Endodermal cell (in vitro differentiated cells): Measurements from ENCODE around the gene GLRA3. TPM values are rescaled to one million over a fixed set of nuclear protein-coding genes. Genes with fewer than 3 reads are reported as not detected.

ENCODE experiments used
- DNase-seq: peaks from one replicate; pipeline ENCODE4 v3.0.0-alpha.2; 2017
- H3K27ac ChIP-seq: 2 replicates; pipeline ENCODE4 v1.5.1; 2013; ENCODE audit warnings: mild to moderate bottlenecking, low read depth, low read length, moderate library complexity
- H3K27me3 ChIP-seq: 2 replicates; pipeline ENCODE4 v1.6.1; 2013; ENCODE audit warnings: mild to moderate bottlenecking, low read length, moderate library complexity; ENCODE audit not compliant: insufficient read depth, control insufficient read depth, poor library complexity, severe bottlenecking
- H3K36me3 ChIP-seq: 2 replicates; pipeline ENCODE4 v1.7.0; 2013; ENCODE audit warnings: mild to moderate bottlenecking, low read length, moderate library complexity; ENCODE audit not compliant: control insufficient read depth, insufficient read depth
- H3K4me1 ChIP-seq: one replicate; pipeline ENCODE4 v1.7.0; 2013; ENCODE audit warnings: low read length; ENCODE audit not compliant: control insufficient read depth, insufficient read depth
- H3K4me3 ChIP-seq: 2 replicates; pipeline ENCODE4 v1.5.1; 2013; ENCODE audit warnings: mild to moderate bottlenecking, low read length, moderate library complexity
- H3K9ac ChIP-seq: 2 replicates; pipeline ENCODE4 v1.6.1; 2013; ENCODE audit warnings: mild to moderate bottlenecking, low read length, moderate library complexity; ENCODE audit not compliant: poor library complexity, severe bottlenecking; ENCODE audit errors: extremely low read depth
- H3K9me3 ChIP-seq: 2 replicates; pipeline ENCODE4 v1.6.1; 2013; ENCODE audit warnings: mild to moderate bottlenecking, low read length, moderate library complexity; ENCODE audit not compliant: control insufficient read depth
- H3K27ac Mint-ChIP-seq: 2 replicates; pipeline ENCODE4 v1.8.0; 2020; ENCODE audit warnings: mixed read lengths
- H3K27me3 Mint-ChIP-seq: 2 replicates; pipeline ENCODE4 v1.8.0; 2021; ENCODE audit warnings: mild to moderate bottlenecking, mixed read lengths; ENCODE audit not compliant: insufficient read depth
- H3K36me3 Mint-ChIP-seq: 2 replicates; pipeline ENCODE4 v1.8.0; 2020; ENCODE audit warnings: low read depth, mixed read lengths
- H3K4me1 Mint-ChIP-seq: 2 replicates; pipeline ENCODE4 v1.8.0; 2020; ENCODE audit warnings: mixed read lengths
- H3K4me3 Mint-ChIP-seq: 2 replicates; pipeline ENCODE4 v1.8.0; 2020; ENCODE audit warnings: mild to moderate bottlenecking, moderate library complexity, mixed read lengths
- H3K9me3 Mint-ChIP-seq: 2 replicates; pipeline ENCODE4 v1.8.0; 2020; ENCODE audit warnings: mild to moderate bottlenecking, mixed read lengths
- WGBS, 2 experiments: methylation state at CpG; one replicate each; pipeline versions ENCODE4 v1.1.5 to v1.1.7; 2013; ENCODE audit warnings: missing lambda C conversion rate in 2 of 2, mixed read lengths in 1 of 2; ENCODE audit not compliant: insufficient coverage in 1 of 2, insufficient read length in 1 of 2; 5-methylcytosine and 5-hydroxymethylcytosine counted together
- total RNA-seq, 2 donors: library from RNA; stranded (reverse); fragmentation: NEBNext Ultra II Directional in 1 of 2; extraction: Animal tissue kit (Norgen Biotek cat#: 25700) in 1 of 2; gene quantifications; 2 replicates in 1 of 2; 3 replicates in 1 of 2; pipeline ENCODE4 v1.2.1, GENCODE V29; 2021
- TF ChIP-seq, protein P1 (sequence below): fragments of 200-600 bp; sonication (generic); conservative IDR thresholded peaks from 2 replicates; pipeline ENCODE4 v1.5.0; 2021; ENCODE audit warnings: antibody characterized with exemption, mild to moderate bottlenecking

The GLRA3 gene
- total RNA-seq, 2 donors from 2014 or later, result 0.11 TPM; not detected in 1

DNA sequence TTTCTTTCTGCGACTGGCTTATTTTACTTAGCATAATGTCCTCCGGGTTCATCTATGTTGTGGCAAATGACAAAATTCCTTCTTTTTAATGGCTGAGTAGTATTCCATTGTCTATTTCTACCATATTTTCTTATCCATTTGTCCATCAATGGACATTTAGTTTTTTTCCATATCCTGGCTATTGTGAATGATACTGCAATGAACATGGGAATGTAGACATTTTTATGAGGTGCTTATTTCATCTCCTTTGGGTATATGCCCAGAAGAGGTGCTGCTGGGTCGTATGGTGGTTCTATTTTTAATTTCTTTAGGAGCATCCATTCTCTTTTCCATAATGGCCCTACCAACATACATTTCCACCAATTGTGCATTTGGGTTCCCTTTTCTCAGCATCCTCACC lies 230.2 kb downstream of the GLRA3 start:
- no peaks in the 10 kb centered on the region for H3K27me3 ChIP-seq
- no peak overlapping the region for H3K9ac ChIP-seq
- no peak overlapping the region for H3K27ac ChIP-seq
- no peaks in the 10 kb centered on the region for H3K36me3 Mint-ChIP-seq
- no peaks in the 10 kb centered on the region for H3K27me3 Mint-ChIP-seq
- no peaks in the 10 kb centered on the region for H3K36me3 ChIP-seq
- no peak overlapping the region for H3K4me3 Mint-ChIP-seq
- 60 to 61% methylated on average over 3 of the region's 3 CpGs for WGBS, 2 experiments
- no peaks in the 10 kb centered on the region for H3K9me3 Mint-ChIP-seq
- TF ChIP-seq, protein P1, sequence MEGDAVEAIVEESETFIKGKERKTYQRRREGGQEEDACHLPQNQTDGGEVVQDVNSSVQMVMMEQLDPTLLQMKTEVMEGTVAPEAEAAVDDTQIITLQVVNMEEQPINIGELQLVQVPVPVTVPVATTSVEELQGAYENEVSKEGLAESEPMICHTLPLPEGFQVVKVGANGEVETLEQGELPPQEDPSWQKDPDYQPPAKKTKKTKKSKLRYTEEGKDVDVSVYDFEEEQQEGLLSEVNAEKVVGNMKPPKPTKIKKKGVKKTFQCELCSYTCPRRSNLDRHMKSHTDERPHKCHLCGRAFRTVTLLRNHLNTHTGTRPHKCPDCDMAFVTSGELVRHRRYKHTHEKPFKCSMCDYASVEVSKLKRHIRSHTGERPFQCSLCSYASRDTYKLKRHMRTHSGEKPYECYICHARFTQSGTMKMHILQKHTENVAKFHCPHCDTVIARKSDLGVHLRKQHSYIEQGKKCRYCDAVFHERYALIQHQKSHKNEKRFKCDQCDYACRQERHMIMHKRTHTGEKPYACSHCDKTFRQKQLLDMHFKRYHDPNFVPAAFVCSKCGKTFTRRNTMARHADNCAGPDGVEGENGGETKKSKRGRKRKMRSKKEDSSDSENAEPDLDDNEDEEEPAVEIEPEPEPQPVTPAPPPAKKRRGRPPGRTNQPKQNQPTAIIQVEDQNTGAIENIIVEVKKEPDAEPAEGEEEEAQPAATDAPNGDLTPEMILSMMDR, result no peak
- peaks cover 4% of the 10 kb centered on the region for H3K4me1 Mint-ChIP-seq
- no peak overlapping the region for H3K4me3 ChIP-seq
- no peaks in the 10 kb centered on the region for H3K9me3 ChIP-seq
- H3K27ac Mint-ChIP-seq, result no peak overlapping the region
- no peaks in the 10 kb centered on the region for H3K4me1 ChIP-seq
- DNase-seq, result no peak

- H3K9me3 ChIP-seq, result no peaks in the 10 kb centered on the region
- Mint-ChIP-seq H3K36me3 (no peaks in the 10 kb centered on the region), H3K4me3 (no peak overlapping the region), H3K4me1 (no peaks in the 10 kb centered on the region), H3K27ac (no peak overlapping the region), H3K9me3 (no peaks in the 10 kb centered on the region), H3K27me3 (no peaks in the 10 kb centered on the region)
- no peaks in the 10 kb centered on the region for H3K27me3 ChIP-seq
- TF ChIP-seq, protein P1, result no peak
- 71 to 83% methylated on average over 1 of the region's 1 CpG for WGBS, 2 experiments
- H3K9ac ChIP-seq, result no peak overlapping the region
- no peaks in the 10 kb centered on the region for H3K4me1 ChIP-seq
- H3K27ac ChIP-seq, result no peak overlapping the region
- no peak for DNase-seq
- H3K4me3 ChIP-seq, result no peak overlapping the region
- H3K36me3 ChIP-seq, result no peaks in the 10 kb centered on the region
These were observed 232.5 kb downstream of the GLRA3 start for GRCh38 chr4:174596513-174596912.

DNA sequence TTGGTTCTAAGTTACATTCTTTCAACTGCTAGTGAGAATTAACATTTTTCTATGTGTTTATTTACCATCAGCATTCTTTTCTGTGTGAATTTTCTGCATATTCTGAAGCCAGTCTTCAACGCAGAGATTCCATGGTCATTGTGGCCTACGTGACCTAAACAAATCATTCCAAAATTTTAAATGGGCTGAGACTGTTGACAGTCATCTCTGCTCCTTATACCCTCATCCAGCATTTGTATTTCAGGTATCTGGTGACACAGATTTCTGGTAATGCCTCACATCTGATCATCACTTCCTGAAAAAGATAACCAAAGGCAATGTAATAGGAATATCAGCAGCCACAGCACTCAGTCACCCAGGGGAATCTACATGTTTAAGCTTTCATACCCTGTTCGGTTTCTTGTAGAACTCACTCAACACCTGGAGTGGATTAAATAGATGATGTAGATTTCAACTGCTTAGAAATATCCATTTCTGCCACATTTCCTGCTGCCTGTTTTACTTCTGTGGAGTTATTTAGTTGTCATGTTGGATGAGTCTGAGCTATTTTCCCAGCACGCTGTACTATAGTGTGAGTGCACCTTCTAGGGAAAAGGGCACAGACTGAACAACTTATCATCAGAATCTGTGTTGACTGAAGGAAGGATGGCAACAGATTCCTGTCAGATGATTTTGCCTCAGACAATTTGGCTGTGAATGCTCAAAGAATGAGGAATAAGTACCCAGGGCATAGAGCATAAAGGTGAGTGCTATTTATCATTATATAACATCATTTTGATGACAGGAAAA lies 233.7 kb downstream of the GLRA3 start:
- TF ChIP-seq, protein P1, result no peak
- Histone ChIP-seq H3K4me3 (no peak overlapping the region), H3K27ac (no peak overlapping the region), H3K27me3 (no peaks in the 10 kb centered on the region), H3K9me3 (no peaks in the 10 kb centered on the region), H3K36me3 (no peaks in the 10 kb centered on the region), H3K9ac (no peak overlapping the region), H3K4me1 (no peaks in the 10 kb centered on the region)
- no peaks in the 10 kb centered on the region for H3K27me3 Mint-ChIP-seq
- H3K4me3 Mint-ChIP-seq, result no peak overlapping the region
- H3K27ac Mint-ChIP-seq, result no peak overlapping the region
- H3K36me3 Mint-ChIP-seq, result no peaks in the 10 kb centered on the region
- 91 to 95% methylated on average over 4 of the region's 4 CpGs for WGBS, 2 experiments
- no peak for DNase-seq
- no peaks in the 10 kb centered on the region for H3K9me3 Mint-ChIP-seq
- no peaks in the 10 kb centered on the region for H3K4me1 Mint-ChIP-seq
